NCI-H1694 (cell line): ENCODE measurements around the gene CNIH2.
"Not testable (repeated sequence)": the region's sequence is repeated elsewhere in the genome, so short reads cannot be mapped to it uniquely, and the experiment has no call there.

Experiments
- DNase-seq: peaks from one replicate; lab custom pipeline; 2025; lab: John Stamatoyannopoulos, UW

CNIH2 gene

DNA sequence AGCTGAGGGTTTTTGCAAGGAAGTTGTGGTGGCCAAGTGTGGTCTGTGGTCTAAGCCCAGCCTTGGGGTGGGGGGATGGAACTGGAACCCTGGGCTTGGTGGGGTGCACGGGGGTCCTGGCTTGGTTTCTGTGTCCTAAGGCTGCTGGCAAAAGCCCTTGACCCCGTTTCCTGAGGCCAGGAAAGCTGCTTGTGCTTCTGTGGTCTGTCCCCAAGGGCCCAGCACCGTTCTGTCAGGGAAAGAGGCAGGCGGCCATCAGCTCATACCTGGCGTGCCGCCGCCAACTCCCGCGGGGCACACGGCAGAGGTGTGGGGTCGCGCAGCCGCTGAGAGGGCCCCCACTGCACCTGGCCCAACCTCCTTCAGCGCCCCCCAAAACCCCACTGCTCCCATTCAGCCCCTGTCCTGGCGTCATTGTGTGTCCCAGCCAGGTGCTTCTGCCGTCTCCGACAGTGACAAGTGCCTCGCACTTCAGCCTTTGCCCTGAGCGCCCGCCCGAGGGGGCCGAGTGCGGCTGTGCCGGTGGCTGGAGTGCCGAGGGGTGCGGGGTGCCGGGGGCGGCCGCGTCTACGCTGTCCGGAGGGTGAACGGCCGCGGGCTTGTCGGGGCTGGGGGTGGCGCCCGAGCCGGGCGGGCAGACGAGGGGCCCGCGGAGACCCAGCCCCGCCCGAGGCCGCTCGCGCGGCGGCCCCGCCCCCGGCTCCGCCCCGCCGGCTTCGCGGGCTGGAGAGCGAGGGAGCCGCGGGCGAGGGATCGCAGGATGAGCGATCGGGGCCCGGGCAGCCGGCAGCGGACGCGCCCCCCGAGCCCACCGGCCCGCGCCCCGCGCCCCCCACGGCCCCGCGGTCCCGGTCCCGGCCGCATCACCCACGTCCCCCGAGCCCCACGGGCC, at the start of gene CNIH2:
Gene CNIH2, plus strand, starts transcription at position 705 of the 892 bp plus-strand sequence. CDS start 282 bp downstream, outside the sequence.
- no peak for DNase-seq

DNA sequence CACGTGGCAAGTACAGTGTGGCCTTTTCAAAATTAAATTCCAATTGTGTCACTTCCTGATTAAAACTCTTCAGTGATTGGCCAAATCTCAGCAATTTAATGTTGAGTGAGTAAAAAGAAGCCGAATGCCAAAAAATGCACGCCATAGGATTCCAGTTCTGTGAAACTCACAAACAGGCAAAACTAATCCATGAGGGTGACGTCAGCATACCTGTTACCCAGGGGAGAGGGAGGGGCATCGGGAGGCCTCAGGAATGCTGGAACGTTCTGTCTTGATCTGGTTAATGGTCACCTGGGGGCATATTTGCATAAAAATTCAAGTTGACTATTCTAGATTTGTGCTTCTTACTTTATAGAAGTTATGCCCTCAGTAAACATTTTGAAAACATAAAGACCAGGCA, 49.5 kb upstream of the CNIH2 start:
- DNase-seq: no peak

DNA sequence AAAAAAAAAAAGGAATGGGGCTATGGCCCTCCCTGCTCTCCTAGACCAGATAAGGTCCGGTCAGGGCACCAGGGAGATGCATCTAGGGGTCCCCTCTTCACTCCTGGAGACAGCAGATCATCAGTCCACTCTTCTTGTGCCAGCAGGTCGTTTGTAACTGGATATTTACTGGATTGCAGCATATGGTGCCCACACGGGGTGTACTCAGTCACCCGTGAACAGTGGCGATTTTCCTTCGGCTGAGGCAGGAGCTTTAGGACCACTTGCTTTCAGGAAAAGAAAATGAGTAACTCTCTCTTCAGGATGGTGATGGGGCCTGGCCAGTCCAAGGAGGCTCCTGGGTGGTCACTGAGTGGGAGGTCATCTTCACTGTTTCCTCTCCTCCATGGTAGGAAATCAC, 47.8 kb upstream of the CNIH2 start:
- DNase-seq: no peak

DNA sequence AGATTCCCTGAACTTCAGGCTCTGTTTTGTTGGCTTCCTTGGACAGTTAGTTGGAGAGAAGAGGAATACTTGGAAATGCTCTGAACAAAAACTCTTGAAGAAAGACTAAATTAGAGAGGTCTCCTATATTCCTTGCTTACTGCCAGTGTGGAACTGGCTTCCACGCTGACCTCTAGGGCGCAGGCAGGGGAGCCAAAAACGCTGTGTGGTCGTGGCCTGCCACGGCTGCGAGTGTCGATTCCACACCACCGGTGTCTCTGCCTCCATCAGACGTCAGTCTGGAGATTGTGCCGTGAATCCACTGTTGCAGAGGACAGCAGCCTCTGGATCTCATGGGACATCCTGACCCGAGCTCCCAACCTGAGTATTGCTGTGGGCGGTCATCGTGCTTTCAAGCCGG, 47.0 kb upstream of the CNIH2 start:
- no peak for DNase-seq

DNA sequence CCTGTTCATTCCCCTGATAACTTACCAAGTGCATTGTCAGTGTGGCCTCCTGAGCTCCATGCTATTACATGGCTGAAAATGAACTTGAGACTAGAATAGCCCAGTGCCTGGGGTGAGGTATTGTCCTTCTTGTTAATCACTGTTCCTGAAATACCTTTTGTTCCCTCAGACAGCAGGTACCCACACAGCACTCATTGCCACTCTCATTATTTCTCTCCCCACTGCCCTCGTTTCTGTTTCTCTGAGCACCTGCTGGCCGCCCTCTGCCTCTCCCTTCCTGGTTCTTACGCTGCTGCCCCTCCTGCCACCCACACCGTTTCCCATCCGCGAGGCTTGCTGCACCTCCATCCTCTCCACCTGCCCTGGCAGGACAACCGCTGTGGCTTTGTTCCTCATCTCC, 46.4 kb upstream of the CNIH2 start:
- DNase-seq: no peak

DNA sequence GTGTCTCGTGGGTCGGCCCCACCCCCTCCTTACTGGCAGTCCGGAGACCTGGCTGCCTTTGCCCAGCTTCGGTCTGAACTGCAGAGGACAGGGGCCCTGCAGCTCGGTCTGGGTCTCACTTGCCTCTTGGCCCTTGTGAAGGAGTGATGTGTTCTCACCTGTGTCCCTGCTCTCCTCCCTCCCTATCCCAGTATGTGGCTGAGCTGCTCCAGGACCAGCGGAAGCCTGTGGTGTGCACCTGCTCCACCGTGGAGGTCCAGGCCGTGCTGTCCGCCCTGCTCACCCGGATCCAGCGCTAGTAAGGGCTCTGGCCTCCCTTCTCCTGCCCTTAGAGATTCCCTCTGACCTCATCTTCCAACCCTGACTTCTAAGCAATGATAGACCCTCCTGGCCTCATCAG, 45.2 kb upstream of the CNIH2 start:
- no peak for DNase-seq

DNA sequence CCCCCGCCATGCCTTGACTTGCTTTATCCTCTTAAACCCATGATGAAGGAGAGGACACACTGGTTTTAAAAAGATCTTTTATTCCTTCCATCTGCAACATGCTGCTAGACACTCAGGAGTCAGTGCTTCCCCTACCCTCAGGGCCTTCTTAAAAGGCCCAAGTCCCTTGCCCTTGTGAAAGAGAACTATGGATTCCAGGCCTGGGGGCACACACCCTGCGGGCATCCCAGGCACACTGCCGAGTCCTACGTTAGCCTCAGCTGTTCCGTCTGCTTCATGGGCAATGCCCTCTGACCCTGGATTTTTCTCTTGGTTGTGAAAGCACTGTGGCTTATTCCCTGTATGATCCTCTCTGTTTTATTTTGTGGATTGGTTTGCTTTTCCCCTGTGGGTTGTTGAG, 44.7 kb upstream of the CNIH2 start:
- no peak for DNase-seq

DNA sequence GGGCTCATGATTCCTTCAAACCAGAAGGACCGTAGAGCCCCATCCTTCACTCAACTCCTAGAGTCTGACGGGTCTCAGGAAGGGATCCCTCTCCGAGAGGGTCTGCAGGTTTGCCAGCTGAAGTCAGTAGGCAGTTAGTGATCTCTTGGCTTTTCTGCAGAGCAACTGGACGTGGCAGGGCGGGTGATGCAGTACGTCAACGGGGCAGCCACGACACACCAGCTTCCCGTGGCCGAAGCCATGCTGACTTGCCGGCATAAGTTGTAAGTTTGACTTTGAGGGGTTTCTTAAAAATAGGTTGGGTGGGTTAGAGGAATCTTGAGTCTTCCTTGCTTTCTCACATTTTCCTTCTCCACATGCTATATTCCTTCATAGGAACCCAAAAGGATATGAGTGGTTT, 42.8 kb upstream of the CNIH2 start:
- no peak for DNase-seq

DNA sequence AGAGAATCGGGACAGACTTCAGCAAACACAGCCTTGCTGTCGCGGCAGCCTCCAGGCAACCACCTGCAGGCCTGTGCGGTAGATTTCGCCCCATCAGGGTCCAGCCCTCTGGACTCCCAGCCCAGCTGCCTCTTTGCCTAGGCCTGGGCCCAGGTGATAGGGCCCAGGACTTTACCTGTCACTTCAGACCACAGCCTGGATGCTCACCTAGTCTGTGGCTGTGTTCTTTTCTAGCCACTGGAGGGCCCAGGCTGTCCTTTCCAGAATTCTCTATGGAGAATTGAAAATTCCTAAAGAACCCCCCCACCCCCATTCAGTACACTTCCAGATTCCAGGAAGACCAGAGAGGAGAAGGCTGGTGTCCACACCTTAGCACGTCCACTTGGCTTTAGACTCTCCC, 40.1 kb upstream of the CNIH2 start:
- DNase-seq: no peak

DNA sequence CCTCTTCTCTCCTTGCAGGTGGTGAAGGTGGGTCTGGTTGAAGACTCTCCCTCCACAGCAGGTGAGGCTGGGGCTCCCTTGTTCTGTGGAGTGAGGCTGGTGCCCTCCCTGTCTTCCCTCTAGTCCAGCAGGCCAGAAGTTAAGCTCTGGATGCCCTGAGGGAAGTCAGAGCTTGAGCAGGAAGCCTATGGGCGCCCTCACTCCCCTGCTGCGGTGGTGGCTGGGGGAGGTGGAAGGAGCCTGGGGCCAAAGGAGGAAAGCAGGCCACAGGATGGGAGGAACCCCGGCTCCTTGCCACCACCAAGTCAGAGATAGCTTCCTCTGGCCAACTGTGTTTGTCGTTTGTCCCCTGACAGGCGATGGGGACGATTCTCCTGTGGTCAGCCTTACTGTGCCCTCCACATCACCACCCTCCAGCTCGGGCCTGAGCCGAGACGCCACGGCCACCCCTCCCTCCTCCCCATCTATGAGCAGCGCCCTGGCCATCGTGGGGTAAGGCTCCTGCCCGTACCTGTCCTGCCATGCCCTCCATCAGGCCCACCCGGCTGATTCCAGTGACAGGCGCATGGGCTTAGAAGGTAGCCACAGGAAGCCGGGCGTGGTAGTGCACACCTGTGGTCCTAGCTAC, 39.1 kb upstream of the CNIH2 start:
- DNase-seq: no peak

DNA sequence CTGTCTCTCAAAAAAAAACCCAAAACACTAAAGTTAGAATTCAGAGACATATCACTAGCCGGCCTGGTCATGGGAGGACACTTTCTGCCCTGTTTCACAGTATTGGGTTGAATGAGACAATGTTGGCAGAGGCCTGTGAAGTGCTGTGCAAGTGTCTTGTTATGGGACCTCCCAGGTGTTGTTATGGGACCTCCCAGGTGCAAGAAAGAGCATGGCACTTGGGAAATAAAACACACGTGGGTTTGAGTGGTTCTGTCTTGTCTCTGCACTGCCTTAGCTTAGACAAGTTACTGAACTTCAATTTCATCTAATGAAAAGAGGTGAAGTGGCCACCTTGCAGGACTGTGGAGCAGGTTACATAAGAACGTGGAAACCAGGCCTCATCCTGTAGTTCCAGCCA, 38.5 kb upstream of the CNIH2 start:
- no peak for DNase-seq

DNA sequence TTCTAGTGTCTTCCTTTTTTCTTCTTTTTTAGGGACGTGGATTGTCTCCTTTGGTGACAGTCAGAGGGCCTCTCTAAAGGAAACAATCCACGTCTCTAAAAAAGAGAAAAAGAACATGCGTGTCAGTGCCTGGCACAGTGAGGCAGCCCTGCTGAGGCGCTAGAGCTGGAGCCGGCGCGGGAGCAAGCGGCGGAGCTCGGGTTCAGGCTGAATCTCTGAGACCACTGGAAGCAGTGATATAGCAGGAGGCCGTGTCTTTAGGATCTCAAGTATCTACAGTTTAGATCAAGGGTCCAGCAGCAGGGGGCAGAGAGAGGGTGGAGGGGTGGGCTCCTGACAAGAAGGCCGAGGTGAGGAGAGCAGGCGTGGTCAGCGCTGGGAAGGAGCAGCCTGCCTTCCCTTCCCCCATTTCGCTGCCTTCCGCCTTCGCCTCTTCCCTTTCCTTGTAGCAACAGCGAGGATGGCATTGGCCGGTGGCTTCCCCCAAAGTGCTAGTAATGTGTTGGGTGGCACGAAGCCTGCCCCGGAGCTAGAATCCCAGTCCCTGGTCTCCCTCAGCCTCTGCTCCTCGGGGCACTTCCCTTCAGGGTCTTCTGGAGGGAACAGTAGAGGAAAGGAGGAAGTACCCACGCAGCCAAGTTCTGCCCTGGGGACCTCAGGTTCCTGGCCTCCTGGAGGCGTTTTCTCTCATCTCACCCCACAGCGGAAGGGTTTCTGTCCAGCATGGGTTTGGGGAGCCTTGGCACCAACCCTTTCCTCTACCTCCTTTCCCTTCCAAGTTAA, 37.8 kb upstream of the CNIH2 start:
- no peak for DNase-seq

DNA sequence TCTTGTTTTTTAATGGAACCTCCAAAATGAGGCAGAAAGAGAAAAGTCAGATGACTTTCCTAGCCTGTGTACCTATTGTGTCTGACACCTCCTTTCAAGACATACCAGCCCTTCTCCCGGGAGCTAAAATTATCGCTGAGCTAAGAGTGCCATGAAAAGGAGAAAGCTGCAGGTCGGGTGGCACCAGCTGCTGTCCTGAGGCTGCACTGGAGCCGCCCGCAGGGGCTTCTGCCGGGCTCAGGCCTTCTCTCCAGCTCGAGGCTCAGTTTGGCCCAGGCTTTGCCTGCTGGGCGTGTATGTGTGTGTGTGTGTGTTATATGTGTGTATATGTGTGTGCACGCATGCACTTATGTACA, 37.2 kb upstream of the CNIH2 start:
- DNase-seq: no peak

DNA sequence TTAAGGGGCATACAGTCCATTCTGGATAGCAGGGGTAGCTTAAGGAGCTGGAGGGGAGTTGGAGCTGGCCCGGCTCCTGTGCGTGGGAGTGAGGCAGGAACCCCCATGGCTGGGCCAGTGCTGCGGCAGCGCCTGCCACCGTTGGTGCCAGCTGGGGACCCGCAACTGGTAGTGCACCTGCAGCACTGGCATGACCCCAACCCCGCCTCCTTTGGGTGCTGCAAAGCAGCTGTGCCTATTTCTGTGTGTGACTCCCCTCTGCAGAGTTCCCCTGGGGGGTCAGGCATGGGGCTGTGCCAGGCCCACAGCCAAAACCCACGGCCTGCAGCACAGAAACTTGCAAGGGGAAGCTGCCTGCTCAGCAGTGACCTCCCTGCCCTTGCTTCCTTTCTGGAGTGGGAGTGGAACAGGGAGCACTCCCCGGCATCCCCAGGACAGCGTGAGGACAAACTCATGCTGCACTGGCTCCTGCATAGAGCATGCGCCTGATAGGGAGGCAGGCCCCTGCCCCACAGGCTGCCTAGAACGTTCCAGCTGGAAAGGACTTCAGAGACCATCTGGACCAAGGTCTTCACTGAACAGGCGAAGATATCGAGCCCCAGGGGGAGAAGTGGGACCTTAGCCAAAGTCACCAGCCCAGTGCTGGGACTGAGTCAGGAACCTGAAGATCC, 35.7 kb upstream of the CNIH2 start:
- DNase-seq: no peak

DNA sequence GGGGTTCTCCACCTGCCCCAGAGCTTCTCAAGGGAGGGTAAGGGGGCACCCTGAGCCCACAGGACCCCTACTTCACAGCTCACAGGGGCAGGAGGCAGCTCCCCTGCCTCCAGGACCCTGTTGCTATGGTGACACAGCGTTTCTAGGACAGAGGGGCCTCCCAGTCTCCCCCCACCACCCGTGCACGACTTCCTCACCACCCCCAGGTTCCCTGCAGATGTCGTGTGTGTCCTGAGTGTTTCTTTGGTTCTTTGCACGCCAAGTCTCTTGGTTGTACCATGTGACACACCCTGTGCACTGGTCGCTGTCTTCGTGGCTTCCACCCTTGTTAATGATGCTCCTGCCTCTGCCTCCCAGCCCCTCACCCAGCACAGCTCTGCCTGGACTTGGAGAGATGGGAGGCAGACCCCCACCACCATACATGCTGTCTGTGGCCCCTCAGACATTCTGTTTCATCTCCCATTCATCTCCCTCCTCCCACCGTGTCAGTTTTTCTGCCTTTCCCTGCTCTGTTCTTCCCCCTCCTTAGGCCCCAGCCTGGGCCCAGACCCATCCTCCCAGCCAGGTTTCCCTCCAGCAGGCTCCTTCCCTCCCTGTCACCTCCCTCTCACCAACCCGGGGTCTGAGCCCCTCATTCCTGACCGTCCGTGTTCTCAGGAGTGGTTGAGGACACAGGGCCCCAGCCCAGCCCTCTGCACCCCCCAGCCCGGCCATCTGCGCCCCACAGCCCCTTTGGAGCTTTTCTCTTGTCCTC, 34.0 kb upstream of the CNIH2 start:
- no peak for DNase-seq

DNA sequence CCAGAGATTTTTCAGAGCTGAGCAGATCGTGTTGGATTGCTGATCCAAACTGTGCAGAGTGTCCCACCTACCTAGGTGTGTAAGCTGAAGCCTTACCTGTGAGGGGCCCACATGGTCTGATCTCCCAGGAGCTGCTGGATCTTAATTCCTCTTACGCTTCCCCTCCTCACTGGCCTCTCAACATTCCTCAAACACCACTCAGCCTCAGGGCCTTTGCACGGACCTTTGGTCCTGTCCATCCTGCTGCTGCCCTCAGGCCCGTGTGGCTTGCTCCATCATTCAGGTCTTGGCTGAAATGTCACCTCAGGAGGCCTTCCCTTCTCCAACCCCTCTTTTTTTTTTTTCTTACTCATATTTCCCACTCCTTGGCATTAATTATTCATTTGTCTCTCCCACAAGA, 30.7 kb upstream of the CNIH2 start:
- DNase-seq: no peak

DNA sequence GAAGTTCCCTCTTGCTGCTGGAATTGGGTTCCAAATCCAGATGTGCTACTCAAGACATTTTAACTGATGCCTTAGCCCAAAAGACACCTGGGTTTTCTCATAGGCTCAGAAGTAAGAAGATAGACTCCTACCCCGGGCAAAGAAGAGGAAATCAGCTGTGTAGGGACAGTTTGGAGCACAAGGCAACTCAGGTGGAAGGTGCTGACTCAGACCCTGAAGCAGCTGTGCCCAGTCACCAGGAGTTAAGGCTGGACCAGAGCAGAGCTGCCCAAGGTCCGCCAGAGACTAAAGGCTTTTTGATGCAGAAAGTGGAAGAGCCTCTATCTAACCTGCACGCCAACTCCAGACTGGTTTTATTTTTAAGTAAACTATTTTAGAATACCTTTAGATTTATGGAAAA, 30.2 kb upstream of the CNIH2 start:
- no peak for DNase-seq

DNA sequence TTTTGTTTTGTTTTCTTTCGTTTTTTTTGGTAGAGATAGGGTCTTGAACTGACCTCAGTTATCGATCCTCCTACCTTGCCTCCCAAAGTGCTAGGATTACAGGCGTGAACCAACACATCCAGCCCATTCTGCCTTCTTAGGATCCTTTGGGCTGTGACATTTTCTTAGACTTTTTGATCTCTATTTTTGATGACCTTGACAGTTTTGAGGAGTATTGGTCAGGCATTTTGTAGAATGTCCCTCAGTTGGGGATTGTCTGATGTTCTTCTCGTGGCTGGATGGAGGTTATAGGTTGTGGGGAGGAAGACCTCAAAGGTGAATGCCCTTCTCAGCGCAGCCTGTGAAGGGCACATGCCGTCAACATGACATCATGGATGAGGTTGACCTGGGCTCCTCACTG, 29.1 kb upstream of the CNIH2 start:
- no peak for DNase-seq

DNA sequence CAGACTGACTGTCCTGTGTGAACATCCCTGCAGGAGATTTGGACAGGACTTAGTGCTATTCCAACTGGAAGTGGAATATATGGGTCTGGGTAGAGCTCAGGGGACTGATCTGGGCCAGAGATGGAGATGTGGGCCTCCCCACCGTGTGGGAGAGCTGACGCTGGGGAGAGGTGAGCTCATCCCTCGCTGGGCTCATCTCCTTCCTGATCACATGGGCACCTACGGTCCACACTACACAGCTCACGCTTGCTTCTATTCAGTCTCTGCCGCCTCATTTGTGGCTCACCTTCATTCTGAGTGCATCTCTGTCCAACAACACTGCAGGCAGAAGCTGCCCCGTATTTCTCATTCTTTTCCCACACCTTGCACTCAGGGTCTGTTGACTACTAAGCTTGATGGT, 26.2 kb upstream of the CNIH2 start:
- no peak for DNase-seq

DNA sequence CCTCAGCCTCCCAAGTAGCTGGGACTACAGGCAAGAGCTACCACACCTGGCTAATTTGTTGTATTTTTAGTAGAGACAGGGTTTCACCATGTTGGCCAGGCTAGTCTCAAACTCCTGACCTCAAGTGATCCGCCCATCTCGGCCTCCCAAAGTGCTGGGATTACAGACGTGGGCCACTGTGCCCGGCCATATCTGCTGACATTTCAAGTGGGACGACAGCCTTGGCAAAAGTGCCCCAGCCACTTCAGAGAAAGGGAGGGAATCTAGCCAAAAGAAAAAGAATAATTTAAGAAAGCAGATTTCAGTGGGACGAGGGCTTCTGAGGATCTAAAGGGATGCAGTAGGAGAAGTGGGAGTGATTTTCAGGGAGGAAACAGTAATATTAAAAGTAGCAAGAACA, 24.9 kb upstream of the CNIH2 start:
- DNase-seq: not testable (repeated sequence)

DNA sequence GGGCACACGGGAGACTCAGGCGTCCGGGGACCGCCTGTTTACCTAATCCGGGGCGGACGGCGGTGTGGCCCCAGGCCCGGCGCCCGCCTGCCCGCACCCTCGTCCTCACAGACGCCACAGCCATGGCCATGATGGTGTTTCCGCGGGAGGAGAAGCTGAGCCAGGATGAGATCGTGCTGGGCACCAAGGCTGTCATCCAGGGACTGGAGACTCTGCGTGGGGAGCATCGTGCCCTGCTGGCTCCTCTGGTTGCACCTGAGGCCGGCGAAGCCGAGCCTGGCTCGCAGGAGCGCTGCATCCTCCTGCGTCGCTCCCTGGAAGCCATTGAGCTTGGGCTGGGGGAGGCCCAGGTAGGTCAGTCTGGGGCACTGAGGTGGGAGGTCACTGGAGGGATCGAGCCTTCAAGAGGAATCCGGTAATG, 19.5 kb upstream of the CNIH2 start:
- DNase-seq: no peak

DNA sequence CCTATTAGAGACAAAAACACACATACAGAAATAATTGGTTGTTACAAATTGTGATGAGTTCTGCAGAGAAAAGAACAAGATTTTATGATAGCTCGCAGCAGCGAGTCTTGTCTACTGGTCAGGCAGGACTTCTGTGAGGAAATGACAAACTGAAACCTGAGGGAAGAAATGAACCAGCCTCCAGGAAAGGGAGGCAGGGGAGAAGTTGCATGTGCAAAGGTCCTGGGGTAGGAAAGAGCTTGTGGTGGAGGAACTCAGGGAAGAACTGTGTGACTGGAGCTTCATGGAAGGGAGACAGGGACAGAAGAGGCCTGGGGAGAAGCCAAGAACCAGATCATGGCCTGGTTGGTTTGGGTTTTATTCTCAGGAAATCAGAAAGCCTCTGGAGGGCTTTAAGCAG, 18.8 kb upstream of the CNIH2 start:
- no peak for DNase-seq
